SH-SY5Y (cell line): ENCODE data around the gene RAB40C.
A peak's percentile ranks its signal among the peaks of the same experiment; 100 is the strongest.

Experiments used
- GATA2 ChIP-seq: IDR thresholded peaks from 2 replicates; pipeline ENCODE4 v1.6.1; 2011; ENCODE audit warnings: mild to moderate bottlenecking, low read depth, low read length
- GATA3 ChIP-seq: IDR thresholded peaks from 2 replicates; pipeline ENCODE4 v1.6.1; 2011; ENCODE audit warnings: low read depth, mild to moderate bottlenecking, low read length, moderate library complexity

The RAB40C gene

DNA sequence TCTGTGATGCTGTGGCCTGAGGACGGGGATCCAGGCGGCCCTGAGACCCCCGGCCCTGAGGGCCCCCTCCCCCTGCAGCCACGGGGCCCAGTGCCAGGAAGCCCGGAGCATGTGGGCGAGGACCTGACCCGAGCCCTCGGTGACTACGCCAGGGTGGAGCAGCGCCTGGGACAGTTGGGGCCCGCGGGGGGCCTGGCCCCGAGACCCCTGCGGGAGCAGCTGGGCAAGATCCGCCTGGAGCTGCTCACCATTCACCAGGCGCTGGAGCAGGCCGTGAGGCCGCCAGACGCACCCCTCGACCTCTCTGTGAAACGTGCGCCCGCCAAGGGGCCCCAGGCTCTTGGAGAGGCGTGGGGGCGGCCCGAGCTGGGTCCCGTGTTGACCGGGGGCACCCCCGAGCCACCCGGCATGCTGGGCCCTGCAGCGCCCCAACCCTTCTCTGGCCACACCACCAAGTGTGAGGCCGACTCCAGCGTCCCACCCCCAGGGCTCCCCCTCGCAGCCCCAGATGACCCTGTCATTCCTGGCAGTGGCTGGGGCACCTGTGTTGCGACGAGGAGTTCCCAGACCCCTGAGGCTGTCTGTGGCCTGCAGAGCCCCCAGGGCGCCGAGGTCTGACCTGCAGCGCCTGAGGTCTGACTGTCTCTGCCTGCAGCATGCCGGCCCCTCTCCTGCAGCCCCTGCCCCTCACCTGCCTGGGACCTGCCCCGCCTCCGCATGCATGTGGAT lies 25.0 kb upstream of the RAB40C start:
- TF ChIP-seq GATA2 (no peak), GATA3 (no peak)

GRCh38 chr16:565419-566330 lies 24.2 kb upstream of the RAB40C start:
- no peak for TF ChIP-seq GATA3
- TF ChIP-seq GATA2: peak; percentile 98

DNA sequence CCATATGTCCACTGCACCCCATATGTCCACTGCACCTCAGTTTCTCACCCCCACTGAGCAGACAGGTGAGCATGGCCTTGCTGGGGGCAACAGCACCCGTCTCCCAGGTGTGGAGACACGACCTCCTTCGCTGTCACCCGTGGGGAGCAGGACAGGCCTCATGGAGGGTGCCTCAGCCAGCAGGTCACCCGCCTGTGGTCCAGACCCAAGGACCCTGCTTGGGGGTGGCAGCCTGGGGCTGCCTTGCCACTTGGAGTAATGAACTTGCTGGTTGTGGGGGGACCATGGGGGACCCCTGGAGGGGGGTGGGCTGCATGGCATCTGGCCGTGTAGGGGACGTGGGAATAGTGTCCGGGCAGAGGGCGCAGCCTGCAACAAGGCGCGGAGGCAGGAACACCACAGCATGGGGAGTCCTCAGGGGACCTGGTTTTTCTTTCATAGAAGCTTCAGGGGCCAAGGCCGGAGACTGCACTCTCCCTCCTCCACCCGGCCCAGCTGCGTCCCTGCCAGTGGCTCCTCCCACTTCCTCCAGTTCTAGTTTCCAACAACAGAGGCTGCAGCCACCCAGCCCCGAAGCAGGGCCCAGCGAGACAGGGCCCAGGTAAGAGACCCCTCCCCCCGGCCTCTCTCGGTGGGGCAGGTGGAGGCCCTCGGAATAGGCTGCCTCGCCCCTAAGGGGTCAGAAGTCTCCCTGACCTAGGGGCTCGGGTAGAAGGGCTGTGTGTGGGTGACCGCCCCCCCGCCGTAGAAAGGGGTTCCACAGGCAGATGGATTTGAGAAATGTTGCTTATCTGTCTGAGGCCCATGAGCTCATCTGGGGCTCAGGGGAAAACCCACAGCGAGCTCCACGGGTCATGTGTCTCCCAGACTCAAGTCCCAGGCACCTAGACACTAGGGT lies 23.1 kb upstream of the RAB40C start, which contains the start of gene NHLRC4:
NHLRC4 (plus strand) TSS at position 531 of the 898 bp plus-strand sequence. CDS start 1,043 bp downstream, outside the sequence.
- no peak for TF ChIP-seq GATA3
- TF ChIP-seq GATA2: no peak

DNA sequence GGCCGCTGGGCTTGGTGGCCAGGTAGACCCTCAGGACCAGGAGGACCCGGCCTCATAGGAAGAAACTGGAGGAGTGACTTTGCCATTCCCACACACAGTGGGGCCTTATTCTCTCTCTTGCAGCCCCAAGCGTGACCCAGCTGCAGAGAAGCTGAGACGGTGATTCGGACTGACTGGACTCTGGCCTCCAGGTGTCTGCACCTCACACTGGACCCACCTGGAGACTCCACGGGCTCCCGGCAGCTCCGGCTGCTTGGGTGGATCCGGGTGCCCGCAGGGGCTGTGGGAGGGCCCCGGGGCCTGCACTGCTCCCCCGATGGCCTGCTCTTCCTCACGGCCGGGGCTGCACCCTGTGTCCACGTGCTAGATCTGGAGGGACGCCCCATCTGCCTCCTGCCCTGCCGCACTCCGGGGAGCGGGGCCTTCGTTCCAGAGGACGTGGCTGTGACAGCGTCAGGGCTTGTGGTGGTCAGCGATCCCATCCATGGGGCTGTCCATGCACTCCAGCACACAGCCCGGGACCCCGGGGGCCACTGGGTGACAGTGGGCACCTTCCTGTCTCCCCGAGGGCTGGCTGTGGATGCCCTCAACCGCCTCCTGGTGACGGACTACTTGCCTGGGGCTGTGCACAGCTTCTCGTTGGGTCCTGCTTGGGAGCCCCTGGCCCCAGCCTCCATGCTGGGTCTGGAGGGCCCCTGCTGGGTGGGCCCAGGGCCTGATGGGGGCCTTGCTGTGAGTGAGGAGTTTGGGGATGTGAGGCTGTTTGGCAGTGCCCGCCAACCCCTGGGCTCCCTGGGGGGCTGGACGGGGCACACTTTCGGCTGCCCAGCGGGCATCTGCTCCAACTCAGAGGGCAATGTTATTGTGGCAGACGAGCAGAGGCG lies 22.3 kb upstream of the RAB40C start:
- TF ChIP-seq GATA2 (no peak), GATA3 (no peak)

DNA sequence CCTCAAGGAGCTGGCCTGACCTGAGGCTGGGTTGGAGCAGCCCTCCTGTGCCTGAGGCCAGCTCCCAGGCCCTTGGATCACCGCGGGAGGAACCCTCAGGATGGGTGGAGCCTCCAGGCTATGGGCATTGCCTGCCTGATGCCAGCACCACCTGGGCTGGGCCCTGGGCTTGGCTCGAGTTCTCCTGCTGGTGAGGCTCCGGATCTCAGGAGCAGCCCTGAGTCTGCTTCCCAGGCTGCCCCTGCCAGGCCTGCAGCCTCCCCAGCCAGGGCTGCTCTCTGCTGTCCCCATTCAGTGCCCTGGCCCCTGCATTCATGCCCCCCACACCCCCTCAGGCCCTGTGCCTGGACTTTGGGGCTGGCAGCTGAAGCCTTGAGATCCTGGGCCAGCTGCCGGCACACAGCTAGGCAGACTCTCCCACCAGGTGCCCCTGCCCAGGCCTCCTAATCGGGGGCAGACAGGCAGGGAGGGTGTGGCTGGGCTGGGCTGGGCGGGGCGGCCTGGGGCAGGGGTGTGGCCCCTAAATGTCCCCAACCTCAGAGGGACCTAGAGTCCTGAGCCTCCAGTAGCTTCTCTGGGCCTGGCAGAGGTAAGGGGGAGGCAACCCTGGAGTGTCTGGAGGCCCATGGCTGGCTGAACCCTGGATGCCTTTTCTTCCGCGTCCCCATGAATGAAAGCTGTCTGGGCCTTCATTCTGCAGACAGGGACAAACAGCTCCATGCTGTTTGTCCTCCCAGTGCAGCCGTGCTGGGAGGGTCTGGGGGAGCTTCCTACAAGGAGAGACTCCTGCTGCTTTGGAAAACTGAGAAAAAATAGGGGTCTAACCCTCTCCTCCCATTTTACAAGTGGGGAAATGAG lies 21.2 kb upstream of the RAB40C start:
- TF ChIP-seq GATA2 (no peak), GATA3 (no peak)

- TF ChIP-seq GATA3 (no peak), GATA2 (no peak)
Observed at GRCh38 chr16:569445-570254, 20.2 kb upstream of the RAB40C start, which contains the start of gene PIGQ. Gene PIGQ (plus strand): TSS chr16:569968. CDS start chr16:574075, 4,107 bp downstream.

- TF ChIP-seq GATA2 (no peak), GATA3 (no peak)
Observed at GRCh38 chr16:572865-573650, 16.8 kb upstream of the RAB40C start.

DNA sequence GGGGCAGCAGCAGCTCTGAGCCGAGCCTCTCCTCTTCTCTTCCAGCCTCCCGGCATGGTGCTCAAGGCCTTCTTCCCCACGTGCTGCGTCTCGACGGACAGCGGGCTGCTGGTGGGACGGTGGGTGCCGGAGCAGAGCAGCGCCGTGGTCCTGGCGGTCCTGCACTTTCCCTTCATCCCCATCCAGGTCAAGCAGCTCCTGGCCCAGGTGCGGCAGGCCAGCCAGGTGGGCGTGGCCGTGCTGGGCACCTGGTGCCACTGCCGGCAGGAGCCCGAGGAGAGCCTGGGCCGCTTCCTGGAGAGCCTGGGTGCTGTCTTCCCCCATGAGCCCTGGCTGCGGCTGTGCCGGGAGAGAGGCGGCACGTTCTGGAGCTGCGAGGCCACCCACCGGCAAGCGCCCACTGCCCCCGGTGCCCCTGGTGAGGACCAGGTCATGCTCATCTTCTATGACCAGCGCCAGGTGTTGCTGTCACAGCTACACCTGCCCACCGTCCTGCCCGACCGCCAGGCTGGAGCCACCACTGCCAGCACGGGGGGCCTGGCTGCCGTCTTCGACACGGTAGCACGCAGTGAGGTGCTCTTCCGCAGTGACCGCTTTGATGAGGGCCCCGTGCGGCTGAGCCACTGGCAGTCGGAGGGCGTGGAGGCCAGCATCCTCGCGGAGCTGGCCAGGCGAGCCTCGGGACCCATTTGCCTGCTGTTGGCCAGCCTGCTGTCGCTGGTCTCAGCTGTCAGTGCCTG lies 15.7 kb upstream of the RAB40C start:
- TF ChIP-seq GATA2: no peak
- TF ChIP-seq GATA3: no peak

- TF ChIP-seq GATA2 (no peak), GATA3 (no peak)
Observed at GRCh38 chr16:575354-576196, 14.3 kb upstream of the RAB40C start.
